Uterus (tissue), 4 donors: ENCODE measurements around the gene ABCC11. TPM values are rescaled to one million over a fixed set of nuclear protein-coding genes. Genes with fewer than 3 reads are reported as not detected.
"Not testable (repeated sequence)": the region's sequence is repeated elsewhere in the genome, so short reads cannot be mapped to it uniquely, and the experiment has no call there.

Source experiments
- DNase-seq, 2 donors: peaks; one replicate each; pipeline ENCODE4 v3.0.0-alpha.2; 2019 to 2020
- H3K27ac ChIP-seq, 2 donors: fragments of 200-600 bp; sonication (generic); 1 replicate in 1 of 2; 2 replicates in 1 of 2; pipeline ENCODE4 v1.5.1; 2016 to 2018
- H3K27me3 ChIP-seq, 2 donors: fragments of 200-600 bp; sonication (generic); one replicate each; pipeline ENCODE4 v1.5.1; 2018 to 2019; ENCODE audit warnings: control low read depth in 1 of 2
- H3K36me3 ChIP-seq, 2 donors: fragments of 200-600 bp; sonication (generic); one replicate each; pipeline ENCODE4 v1.5.1; 2019; ENCODE audit warnings: control low read depth in 1 of 2
- H3K4me1 ChIP-seq, 2 donors: fragments of 200-600 bp; sonication (generic); one replicate each; pipeline ENCODE4 v1.5.1; 2018 to 2019; ENCODE audit warnings: control low read depth in 1 of 2
- H3K4me3 ChIP-seq, 2 donors: fragments of 200-600 bp; sonication (generic); 1 replicate in 1 of 2; 2 replicates in 1 of 2; pipeline ENCODE4 v1.5.1; 2018 to 2019; ENCODE audit warnings: mild to moderate bottlenecking in 1 of 2
- H3K9me3 ChIP-seq, 2 donors: fragments of 200-600 bp; sonication (generic); one replicate each; pipeline ENCODE4 v1.5.1; 2019; ENCODE audit warnings: control low read depth in 1 of 2
- POLR2A ChIP-seq, 2 donors: fragments of 450-650 bp; IDR thresholded peaks; one replicate each; pipeline ENCODE4 v1.6.1; 2016; ENCODE audit warnings: antibody characterized with exemption in 2 of 2, mild to moderate bottlenecking in 1 of 2, moderate library complexity in 1 of 2
- intact Hi-C: fragments of 100-400 bp; cut with DNase I; formaldehyde crosslinking; loops from one replicate; pipeline ENCODE4 v1.15.1; 2023; ENCODE audit warnings: low total_unique reads
- total RNA-seq, 4 donors: library from RNA; depleted of rRNA in 3 of 4; stranded (reverse); fragments of >200 nt in 3 of 4; gene quantifications; one replicate each; pipeline versions ENCODE4 v1.1.0 to v1.2.4, GENCODE V29; 2014 to 2023
- TF ChIP-seq, protein P1 (sequence below), 4 experiments: fragments of 200-600 bp in 2 of 4; fragments of 450-650 bp in 2 of 4; sonication (generic) in 2 of 4; IDR thresholded peaks; one replicate each; pipeline ENCODE4 v1.5.1; 2016 to 2019; ENCODE audit warnings: antibody characterized with exemption in 4 of 4, mild to moderate bottlenecking in 2 of 4, moderate library complexity in 1 of 4
- donor health status: DM: yes; HTN: yes; CAD: no.

ABCC11 gene
- total RNA-seq, 4 donors from 2014 or later = 0.48 TPM; not detected in 3

DNA sequence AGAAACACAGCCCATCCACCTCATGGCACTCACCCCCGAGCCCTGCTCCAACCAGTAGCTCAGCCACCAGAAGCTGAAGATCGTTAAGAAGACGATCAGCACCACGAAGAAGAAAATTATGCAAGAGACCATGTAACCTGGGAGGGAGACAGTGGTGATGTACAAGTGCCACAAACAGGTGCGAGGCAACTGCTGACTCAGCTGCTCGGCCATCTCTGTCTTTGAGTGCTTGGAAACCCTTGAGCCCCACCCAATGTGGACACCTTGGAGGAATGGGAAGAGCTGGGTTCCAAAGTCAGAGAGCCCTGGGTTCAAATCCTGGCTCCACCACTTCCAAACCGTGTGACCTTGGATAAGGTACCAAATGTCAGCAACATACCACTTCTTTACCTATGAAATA lies 53.5 kb downstream of the ABCC11 start:
- no peaks in the 10 kb centered on the region for H3K36me3 ChIP-seq
- no peaks in the 10 kb centered on the region for H3K9me3 ChIP-seq
- no peaks in the 10 kb centered on the region for H3K4me1 ChIP-seq
- intact Hi-C loops = no loop called here
- H3K27me3 ChIP-seq = no peaks in the 10 kb centered on the region
- H3K4me3 ChIP-seq = no peak overlapping the region
- DNase-seq = no peak
- H3K27ac ChIP-seq = no peak overlapping the region
- TF ChIP-seq POLR2A (IDR thresholded peaks at IDR 0.05) = no peak
- TF ChIP-seq, protein P1, sequence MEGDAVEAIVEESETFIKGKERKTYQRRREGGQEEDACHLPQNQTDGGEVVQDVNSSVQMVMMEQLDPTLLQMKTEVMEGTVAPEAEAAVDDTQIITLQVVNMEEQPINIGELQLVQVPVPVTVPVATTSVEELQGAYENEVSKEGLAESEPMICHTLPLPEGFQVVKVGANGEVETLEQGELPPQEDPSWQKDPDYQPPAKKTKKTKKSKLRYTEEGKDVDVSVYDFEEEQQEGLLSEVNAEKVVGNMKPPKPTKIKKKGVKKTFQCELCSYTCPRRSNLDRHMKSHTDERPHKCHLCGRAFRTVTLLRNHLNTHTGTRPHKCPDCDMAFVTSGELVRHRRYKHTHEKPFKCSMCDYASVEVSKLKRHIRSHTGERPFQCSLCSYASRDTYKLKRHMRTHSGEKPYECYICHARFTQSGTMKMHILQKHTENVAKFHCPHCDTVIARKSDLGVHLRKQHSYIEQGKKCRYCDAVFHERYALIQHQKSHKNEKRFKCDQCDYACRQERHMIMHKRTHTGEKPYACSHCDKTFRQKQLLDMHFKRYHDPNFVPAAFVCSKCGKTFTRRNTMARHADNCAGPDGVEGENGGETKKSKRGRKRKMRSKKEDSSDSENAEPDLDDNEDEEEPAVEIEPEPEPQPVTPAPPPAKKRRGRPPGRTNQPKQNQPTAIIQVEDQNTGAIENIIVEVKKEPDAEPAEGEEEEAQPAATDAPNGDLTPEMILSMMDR (IDR thresholded peaks at IDR 0.05) = no peak

GRCh38 chr16:48188449-48189102 lies 58.8 kb downstream of the ABCC11 start:
- Histone ChIP-seq H3K27ac (no peak overlapping the region), H3K4me1 (no peaks in the 10 kb centered on the region), H3K27me3 (no peaks in the 10 kb centered on the region), H3K9me3 (no peaks in the 10 kb centered on the region), H3K36me3 (no peaks in the 10 kb centered on the region), H3K4me3 (no peak overlapping the region)
- TF ChIP-seq, protein P1 (IDR thresholded peaks at IDR 0.05) = no peak
- no peak for TF ChIP-seq POLR2A (IDR thresholded peaks at IDR 0.05)
- DNase-seq = no peak
- intact Hi-C loops = no loop called here

GRCh38 chr16:48187779-48188178 lies 59.6 kb downstream of the ABCC11 start:
- intact Hi-C loops = no loop called here
- H3K4me1 ChIP-seq = no peaks in the 10 kb centered on the region
- no peak for TF ChIP-seq POLR2A (IDR thresholded peaks at IDR 0.05)
- TF ChIP-seq, protein P1 (IDR thresholded peaks at IDR 0.05) = no peak

GRCh38 chr16:48184681-48185080 lies 62.7 kb downstream of the ABCC11 start:
- no peak for TF ChIP-seq POLR2A (IDR thresholded peaks at IDR 0.05)
- TF ChIP-seq, protein P1 (IDR thresholded peaks at IDR 0.05) = no peak
- no peaks in the 10 kb centered on the region for H3K4me1 ChIP-seq
- H3K9me3 ChIP-seq = no peaks in the 10 kb centered on the region
- H3K4me3 ChIP-seq = no peak overlapping the region
- H3K27me3 ChIP-seq = no peaks in the 10 kb centered on the region
- no peak for DNase-seq
- intact Hi-C loops = no loop called here
- no peaks in the 10 kb centered on the region for H3K36me3 ChIP-seq
- H3K27ac ChIP-seq = no peak overlapping the region

More at GRCh38 chr16:48187779-48188178, 59.6 kb downstream of the ABCC11 start:
- H3K4me3 ChIP-seq = no peak overlapping the region
- H3K27ac ChIP-seq = no peak overlapping the region
- H3K36me3 ChIP-seq = no peaks in the 10 kb centered on the region
- DNase-seq = no peak
- no peaks in the 10 kb centered on the region for H3K27me3 ChIP-seq
- no peaks in the 10 kb centered on the region for H3K9me3 ChIP-seq

- TF ChIP-seq POLR2A (IDR thresholded peaks at IDR 0.05) = no peak
- TF ChIP-seq, protein P1 (IDR thresholded peaks at IDR 0.05) = no peak
- Histone ChIP-seq H3K4me1 (no peaks in the 10 kb centered on the region), H3K36me3 (no peaks in the 10 kb centered on the region), H3K4me3 (no peak overlapping the region), H3K27me3 (no peaks in the 10 kb centered on the region), H3K27ac (no peak overlapping the region), H3K9me3 (no peaks in the 10 kb centered on the region)
- intact Hi-C loops = no loop called here
- DNase-seq = no peak
These were observed 64.3 kb downstream of the ABCC11 start for GRCh38 chr16:48182979-48183537.

DNA sequence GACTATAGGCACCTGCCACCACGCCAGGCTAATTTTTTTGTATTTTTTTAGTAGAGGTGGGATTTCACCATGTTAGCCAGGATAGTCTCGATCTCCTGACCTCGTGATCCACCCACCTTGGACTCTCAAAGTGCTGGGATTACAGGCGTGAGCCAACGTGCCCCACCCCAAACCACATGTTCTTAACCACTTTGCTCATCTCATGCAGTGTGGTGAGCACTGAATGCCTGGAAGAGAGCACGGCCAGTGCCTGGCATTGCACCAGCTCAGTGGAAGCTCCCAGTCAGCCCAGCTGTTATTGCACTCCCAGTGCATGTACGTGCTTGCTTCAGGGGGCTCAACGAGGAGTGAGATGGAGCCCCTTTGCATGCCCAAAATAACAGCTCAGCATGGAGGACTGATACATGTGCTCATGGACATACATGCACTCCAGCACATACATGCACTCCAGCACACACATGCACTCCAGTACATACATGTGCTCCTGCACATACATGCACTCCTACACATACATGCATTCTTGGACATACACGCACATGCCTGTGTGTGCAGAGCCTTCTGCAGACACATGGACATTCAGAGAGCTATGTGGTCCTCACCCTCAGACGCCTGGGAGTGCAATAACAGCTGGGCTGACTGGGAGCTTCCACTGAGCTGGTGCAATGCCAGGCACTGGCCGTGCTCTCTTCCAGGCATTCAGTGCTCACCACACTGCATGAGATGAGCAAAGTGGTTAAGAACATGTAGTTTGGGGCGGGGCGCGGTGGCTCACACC lies 65.4 kb downstream of the ABCC11 start:
- H3K4me3 ChIP-seq, H3K27ac ChIP-seq, intact Hi-C loops, H3K4me1 ChIP-seq, H3K9me3 ChIP-seq, H3K27me3 ChIP-seq, DNase-seq, H3K36me3 ChIP-seq: not testable (repeated sequence)
